HepG2 (cell line): ENCODE results near the gene OR13J1. TPM values are rescaled to one million over a fixed set of nuclear protein-coding genes. Genes with fewer than 3 reads are reported as not detected.

ENCODE experiments used
- ATAC-seq: fragments of 200-7000 bp; cut with Tn5 transposase; 3 replicates; pipeline ENCODE4 v1.9.1; 2020; ENCODE audit warnings: mild to moderate bottlenecking, moderate library complexity
- BruUV-seq: library from RNA; stranded (reverse); fragments of 400-500 nt; replicated peaks from 2 replicates; lab custom pipeline; 2021; lab: Mats Ljungman, UMichigan
- CTCF ChIA-PET: fragments of 300-600 bp; formaldehyde crosslinking; extraction: SDS; loops from one replicate; lab custom pipeline; 2021; ENCODE audit warnings: low total read pairs, inconsistent platforms, low intra/inter-chr PET ratio; lab: Yijun Ruan, JAX
- POLR2A ChIA-PET: fragments of 350-600 bp; sonication (Branson Sonifier 250); formaldehyde crosslinking; loops from one replicate; lab custom pipeline; 2020; ENCODE audit warnings: antibody characterized with exemption, inconsistent platforms; lab: Yijun Ruan, JAX
- DNase-seq: peaks from one replicate; pipeline ENCODE4 v3.0.0-alpha.2; 2015; ENCODE audit warnings: low spot score
- FAIRE-seq: peaks from 3 replicates; lab custom pipeline; 2011; peaks lifted over from hg19 to GRCh38; lab: Jason Lieb, UNC
- H2AFZ ChIP-seq: one replicate; pipeline ENCODE4 v1.6.1; 2011; ENCODE audit warnings: low read length, inconsistent platforms
- H3K27ac ChIP-seq: fragments of 300-600 bp; 3 replicates; pipeline ENCODE4 v1.8.0; 2011; ENCODE audit warnings: mixed run types, mild to moderate bottlenecking, mixed read lengths, low read length, inconsistent platforms; ENCODE audit not compliant: insufficient read depth; ENCODE audit errors: extremely low read length
- H3K27me3 ChIP-seq, 2 experiments: fragments of 200-600 bp in 1 of 2; 2 replicates in 1 of 2; 3 replicates in 1 of 2; pipeline versions ENCODE4 v1.6.0 to v1.8.0; 2011; ENCODE audit warnings: low read length in 2 of 2, mild to moderate bottlenecking in 2 of 2, moderate library complexity in 2 of 2, inconsistent platforms in 1 of 2; ENCODE audit not compliant: insufficient read depth in 2 of 2, control insufficient read depth in 1 of 2
- H3K36me3 ChIP-seq, 2 experiments: fragments of 200-600 bp in 1 of 2; replicated peaks in 1 of 2; 2 replicates in 1 of 2; 3 replicates in 1 of 2; pipeline versions ENCODE4 v1.5.1 to v1.8.0; 2011; ENCODE audit warnings: low read length in 2 of 2, inconsistent platforms in 1 of 2; ENCODE audit not compliant: insufficient read depth in 2 of 2, control insufficient read depth in 1 of 2
- H3K4me1 ChIP-seq: 2 replicates; pipeline ENCODE4 v1.5.1; 2012; ENCODE audit warnings: low read length, inconsistent platforms; ENCODE audit not compliant: insufficient read depth
- H3K4me2 ChIP-seq: 2 replicates; pipeline ENCODE4 v1.6.0; 2011; ENCODE audit warnings: low read depth, low read length, inconsistent platforms
- H3K4me3 ChIP-seq, 3 experiments: fragments of 200-600 bp in 1 of 3; sonication (generic), shearing (Covaris generic) in 1 of 3; replicated peaks in 1 of 3; 2 replicates each; pipeline ENCODE4 v1.5.1; 2011 to 2016; ENCODE audit warnings: low read length in 3 of 3, inconsistent platforms in 2 of 3, low read depth in 2 of 3, mild to moderate bottlenecking in 2 of 3, control low read depth in 1 of 3, mixed read lengths in 1 of 3; ENCODE audit not compliant: insufficient read depth in 1 of 3
- H3K79me2 ChIP-seq: one replicate; pipeline ENCODE4 v1.6.1; 2011; ENCODE audit warnings: low read length, inconsistent platforms; ENCODE audit not compliant: insufficient read depth
- H3K9ac ChIP-seq: 2 replicates; pipeline ENCODE4 v1.6.0; 2011; ENCODE audit warnings: mild to moderate bottlenecking, low read depth, low read length, inconsistent platforms; ENCODE audit not compliant: insufficient read depth
- H3K9me3 ChIP-seq: 2 replicates; pipeline ENCODE4 v1.5.1; 2012; ENCODE audit warnings: mild to moderate bottlenecking, low read length
- H4K20me1 ChIP-seq: 2 replicates; pipeline ENCODE4 v1.6.0; 2011; ENCODE audit warnings: inconsistent platforms, mild to moderate bottlenecking, low read length, moderate library complexity; ENCODE audit not compliant: insufficient read depth
- CENPT ChIP-seq: sonication (generic); formaldehyde crosslinking; IDR thresholded peaks from 2 replicates; pipeline ENCODE4 v1.8.0; 2022; ENCODE audit warnings: low read depth, mild to moderate bottlenecking, moderate library complexity, missing genetic modification reagents
- HMGA1 ChIP-seq: sonication (generic); formaldehyde crosslinking; conservative IDR thresholded peaks from 2 replicates; pipeline ENCODE4 v1.4.0; 2020; ENCODE audit warnings: missing genetic modification reagents
- MXI1 ChIP-seq: IDR thresholded peaks from 3 replicates; pipeline ENCODE4 v1.6.1; 2012; ENCODE audit warnings: low read depth, low read length, inconsistent platforms, borderline replicate concordance
- PAF1 ChIP-seq: IDR thresholded peaks from 2 replicates; pipeline ENCODE4 v1.6.1; 2016; ENCODE audit warnings: missing genetic modification reagents, missing compliant biosample characterization
- PLRG1 ChIP-seq: fragments of 450-650 bp; conservative IDR thresholded peaks from 2 replicates; pipeline ENCODE4 v1.6.1; 2016
- PRPF4 ChIP-seq: fragments of 200-400 bp; formaldehyde crosslinking; IDR thresholded peaks from 2 replicates; pipeline ENCODE4 v1.6.1; 2016; ENCODE audit warnings: low read length, low read depth; ENCODE audit not compliant: poor library complexity, severe bottlenecking
- RBFOX2 ChIP-seq: fragments of 200-400 bp; formaldehyde crosslinking; IDR thresholded peaks from 2 replicates; pipeline ENCODE4 v1.6.1; 2017; ENCODE audit warnings: low read depth, mild to moderate bottlenecking, low read length
- TEAD3 ChIP-seq: optimal IDR thresholded peaks from 2 replicates; pipeline ENCODE3; 2016; ENCODE audit warnings: borderline replicate concordance
- ZFYVE20 ChIP-seq: sonication (generic); formaldehyde crosslinking; IDR thresholded peaks from 2 replicates; pipeline ENCODE4 v1.8.0; 2023; ENCODE audit warnings: low read depth, mild to moderate bottlenecking, moderate library complexity, missing genetic modification reagents, borderline replicate concordance
- ZNF251 ChIP-seq: sonication (generic); formaldehyde crosslinking; IDR thresholded peaks from 2 replicates; pipeline ENCODE4 v1.9.0; 2021; ENCODE audit warnings: mild to moderate bottlenecking, missing genetic modification reagents
- ZNF577 ChIP-seq: sonication (generic); formaldehyde crosslinking; IDR thresholded peaks from 2 replicates; pipeline ENCODE4 v1.4.0; 2020; ENCODE audit warnings: mild to moderate bottlenecking, low read depth, missing genetic modification reagents, borderline replicate concordance
- ZSCAN21 ChIP-seq: sonication (generic); formaldehyde crosslinking; IDR thresholded peaks from 2 replicates; pipeline ENCODE4 v1.8.0; 2022; ENCODE audit warnings: mild to moderate bottlenecking, missing genetic modification reagents, moderate library complexity, borderline replicate concordance
- ZSCAN22 ChIP-seq: sonication (generic); formaldehyde crosslinking; IDR thresholded peaks from 2 replicates; pipeline ENCODE4 v1.4.0; 2020; ENCODE audit warnings: mild to moderate bottlenecking, missing genetic modification reagents
- ZSCAN29 ChIP-seq: sonication (generic); formaldehyde crosslinking; conservative IDR thresholded peaks from 2 replicates; pipeline ENCODE4 v1.4.0; 2020; ENCODE audit warnings: mild to moderate bottlenecking, missing genetic modification reagents
- WGBS: methylation state at CpG from one replicate; pipeline ENCODE4 v1.1.6; 2017; ENCODE audit warnings: low lambda C conversion rate; 5-methylcytosine and 5-hydroxymethylcytosine counted together
- in situ Hi-C: cut with HindIII; loops from 2 replicates; pipeline ENCODE4 v1.10.0; 2017; ENCODE audit warnings: low pct_unique_long_range_greater_than_20kb; ENCODE audit not compliant: extremely low pct_ligation_motif_present
- intact Hi-C: fragments of 100-400 bp; cut with micrococcal nuclease; formaldehyde crosslinking; loops from one replicate; pipeline ENCODE4 v1.10.0; 2022; ENCODE audit not compliant: unreplicated experiment
- polyA plus RNA-seq, 8 experiments: library from polyadenylated mRNA; depleted of rRNA in 3 of 8; stranded (reverse) in 7 of 8; unstranded in 1 of 8; fragments of >200 nt; fragmentation: Illumina TruSeq in 4 of 8; extraction: Trizol in 4 of 8; gene quantifications; 2 replicates each; pipeline versions ENCODE4 v1.2.1 to v1.2.3, GENCODE V29; 2011 to 2016; ENCODE audit warnings: low read depth in 4 of 8, missing spikeins in 1 of 8, mixed read lengths in 1 of 8; ENCODE audit not compliant: insufficient read depth in 1 of 8
- total RNA-seq, 5 experiments: library from RNA; depleted of rRNA; stranded (reverse); fragments of >200 nt; fragmentation: Illumina TruSeq; extraction: Trizol; gene quantifications; 2 replicates each; pipeline ENCODE4 v1.2.3, GENCODE V29; 2016; ENCODE audit warnings: low read depth in 1 of 5
- TF ChIP-seq, protein P1 (sequence below): sonication (generic); formaldehyde crosslinking; IDR thresholded peaks from 2 replicates; pipeline ENCODE4 v1.9.0; 2021; ENCODE audit warnings: missing genetic modification reagents, borderline replicate concordance
- TF ChIP-seq, protein P2 (sequence below): sonication (generic); formaldehyde crosslinking; IDR thresholded peaks from 2 replicates; pipeline ENCODE4 v1.5.1; 2020; ENCODE audit warnings: missing genetic modification reagents, mild to moderate bottlenecking, borderline replicate concordance
- TF ChIP-seq, protein P3 (sequence below): sonication (generic); formaldehyde crosslinking; IDR thresholded peaks from 2 replicates; pipeline ENCODE4 v1.5.0; 2020; ENCODE audit warnings: missing genetic modification reagents
- TF ChIP-seq, protein P4 (sequence below): sonication (generic); formaldehyde crosslinking; IDR thresholded peaks from 2 replicates; pipeline ENCODE4 v1.5.0; 2020; ENCODE audit warnings: missing genetic modification reagents, mild to moderate bottlenecking, borderline replicate concordance
- TF ChIP-seq, protein P5 (sequence below): sonication (generic); formaldehyde crosslinking; IDR thresholded peaks from 2 replicates; pipeline ENCODE4 v1.4.0; 2020; ENCODE audit warnings: missing genetic modification reagents

Gene OR13J1
- total and polyA plus RNA-seq, 2 of the 13 experiments (the other 11 are each of a cell fraction or from before 2014, with no cell fraction given): not detected

DNA sequence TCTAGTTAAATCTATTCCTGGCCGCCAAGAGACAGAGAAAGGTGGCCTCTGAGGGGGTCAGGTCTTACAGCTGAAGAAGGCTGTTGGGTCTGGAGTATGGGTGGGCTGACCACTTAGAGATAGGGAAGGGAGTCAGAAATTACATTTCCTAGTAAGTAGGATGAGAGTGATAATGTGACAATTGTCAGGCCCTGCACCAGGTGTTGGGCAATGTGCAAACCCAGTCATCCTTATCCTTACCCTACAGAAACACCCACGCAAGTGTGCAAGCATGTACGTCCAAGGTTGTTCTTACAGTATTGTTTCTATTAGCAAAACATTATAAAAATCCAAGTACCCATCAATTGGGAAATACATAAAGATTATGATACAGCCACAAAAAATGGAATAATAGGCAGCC, 48.6 kb upstream of the OR13J1 start:
- POLR2A ChIA-PET: no interaction called here
- no peak overlapping the region for H3K9ac ChIP-seq
- in situ Hi-C loops: no loop called here
- no peaks in the 10 kb centered on the region for H4K20me1 ChIP-seq
- no peaks in the 10 kb centered on the region for H3K9me3 ChIP-seq
- no peak overlapping the region for H3K27ac ChIP-seq
- H3K4me3 ChIP-seq: no peak overlapping the region
- no peak for DNase-seq
- 68% methylated on average over 3 of the region's 3 CpGs for WGBS
- no peak overlapping the region for H3K4me2 ChIP-seq
- peaks cover 58% of the 10 kb centered on the region for H3K4me1 ChIP-seq
- H3K36me3 ChIP-seq: no peaks in the 10 kb centered on the region
- no peaks in the 10 kb centered on the region for H3K27me3 ChIP-seq
- H3K79me2 ChIP-seq: no peaks in the 10 kb centered on the region
- CTCF ChIA-PET: no interaction called here
- no peak for ATAC-seq
- H2AFZ ChIP-seq: no peak overlapping the region
- TF ChIP-seq TEAD3: no peak
- TF ChIP-seq, protein P1, sequence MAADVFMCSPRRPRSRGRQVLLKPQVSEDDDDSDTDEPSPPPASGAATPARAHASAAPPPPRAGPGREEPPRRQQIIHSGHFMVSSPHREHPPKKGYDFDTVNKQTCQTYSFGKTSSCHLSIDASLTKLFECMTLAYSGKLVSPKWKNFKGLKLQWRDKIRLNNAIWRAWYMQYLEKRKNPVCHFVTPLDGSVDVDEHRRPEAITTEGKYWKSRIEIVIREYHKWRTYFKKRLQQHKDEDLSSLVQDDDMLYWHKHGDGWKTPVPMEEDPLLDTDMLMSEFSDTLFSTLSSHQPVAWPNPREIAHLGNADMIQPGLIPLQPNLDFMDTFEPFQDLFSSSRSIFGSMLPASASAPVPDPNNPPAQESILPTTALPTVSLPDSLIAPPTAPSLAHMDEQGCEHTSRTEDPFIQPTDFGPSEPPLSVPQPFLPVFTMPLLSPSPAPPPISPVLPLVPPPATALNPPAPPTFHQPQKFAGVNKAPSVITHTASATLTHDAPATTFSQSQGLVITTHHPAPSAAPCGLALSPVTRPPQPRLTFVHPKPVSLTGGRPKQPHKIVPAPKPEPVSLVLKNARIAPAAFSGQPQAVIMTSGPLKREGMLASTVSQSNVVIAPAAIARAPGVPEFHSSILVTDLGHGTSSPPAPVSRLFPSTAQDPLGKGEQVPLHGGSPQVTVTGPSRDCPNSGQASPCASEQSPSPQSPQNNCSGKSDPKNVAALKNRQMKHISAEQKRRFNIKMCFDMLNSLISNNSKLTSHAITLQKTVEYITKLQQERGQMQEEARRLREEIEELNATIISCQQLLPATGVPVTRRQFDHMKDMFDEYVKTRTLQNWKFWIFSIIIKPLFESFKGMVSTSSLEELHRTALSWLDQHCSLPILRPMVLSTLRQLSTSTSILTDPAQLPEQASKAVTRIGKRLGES (CRISPR knock-in tag): no peak
- TF ChIP-seq HMGA1 (CRISPR knock-in tag): no peak
- TF ChIP-seq ZNF251 (CRISPR knock-in tag): no peak
- no peak for TF ChIP-seq RBFOX2
- TF ChIP-seq, protein P2, sequence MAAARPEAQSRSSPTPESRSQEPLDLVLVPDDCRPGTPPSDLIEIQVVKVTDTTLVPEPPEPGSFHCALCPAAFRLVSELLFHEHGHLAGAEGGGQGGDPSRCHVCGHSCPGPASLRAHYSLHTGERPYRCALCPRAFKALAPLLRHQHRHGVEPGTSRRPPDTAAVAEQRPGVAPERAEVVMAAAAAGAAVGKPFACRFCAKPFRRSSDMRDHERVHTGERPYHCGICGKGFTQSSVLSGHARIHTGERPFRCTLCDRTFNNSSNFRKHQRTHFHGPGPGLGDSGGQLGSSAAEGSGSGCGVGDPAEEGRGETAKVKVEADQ (CRISPR knock-in tag): no peak
- no peak for TF ChIP-seq PAF1 (CRISPR knock-in tag)
- TF ChIP-seq ZFYVE20: no peak
- TF ChIP-seq, protein P3, sequence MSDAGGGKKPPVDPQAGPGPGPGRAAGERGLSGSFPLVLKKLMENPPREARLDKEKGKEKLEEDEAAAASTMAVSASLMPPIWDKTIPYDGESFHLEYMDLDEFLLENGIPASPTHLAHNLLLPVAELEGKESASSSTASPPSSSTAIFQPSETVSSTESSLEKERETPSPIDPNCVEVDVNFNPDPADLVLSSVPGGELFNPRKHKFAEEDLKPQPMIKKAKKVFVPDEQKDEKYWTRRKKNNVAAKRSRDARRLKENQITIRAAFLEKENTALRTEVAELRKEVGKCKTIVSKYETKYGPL (CRISPR knock-in tag): no peak
- TF ChIP-seq, protein P4, sequence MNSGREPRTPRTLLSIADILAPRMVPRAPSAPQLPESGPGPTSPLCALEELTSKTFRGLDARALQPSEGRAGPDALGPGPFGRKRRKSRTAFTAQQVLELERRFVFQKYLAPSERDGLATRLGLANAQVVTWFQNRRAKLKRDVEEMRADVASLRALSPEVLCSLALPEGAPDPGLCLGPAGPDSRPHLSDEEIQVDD (CRISPR knock-in tag): no peak
- no peak for TF ChIP-seq ZSCAN22 (CRISPR knock-in tag)
- TF ChIP-seq CENPT (CRISPR knock-in tag): no peak
- TF ChIP-seq, protein P5, sequence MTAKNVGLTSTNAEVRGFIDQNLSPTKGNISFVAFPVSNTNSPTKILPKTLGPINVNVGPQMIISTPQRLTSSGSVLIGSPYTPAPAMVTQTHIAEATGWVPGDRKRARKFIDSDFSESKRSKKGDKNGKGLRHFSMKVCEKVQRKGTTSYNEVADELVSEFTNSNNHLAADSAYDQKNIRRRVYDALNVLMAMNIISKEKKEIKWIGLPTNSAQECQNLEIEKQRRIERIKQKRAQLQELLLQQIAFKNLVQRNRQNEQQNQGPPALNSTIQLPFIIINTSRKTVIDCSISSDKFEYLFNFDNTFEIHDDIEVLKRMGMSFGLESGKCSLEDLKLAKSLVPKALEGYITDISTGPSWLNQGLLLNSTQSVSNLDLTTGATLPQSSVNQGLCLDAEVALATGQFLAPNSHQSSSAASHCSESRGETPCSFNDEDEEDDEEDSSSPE (CRISPR knock-in tag): no peak
- TF ChIP-seq MXI1: no peak
- no peak for TF ChIP-seq PLRG1
- TF ChIP-seq ZSCAN29 (CRISPR knock-in tag): no peak
- no peak for TF ChIP-seq ZSCAN21 (CRISPR knock-in tag)
- TF ChIP-seq ZNF577 (CRISPR knock-in tag): no peak
- TF ChIP-seq PRPF4: no peak
- TF ChIP-seq, all 625 proteins: peak for 0
- no TSS peak for BruUV-seq
- no peak for FAIRE-seq
- intact Hi-C loops: no loop called here
